Measurements from ENCODE around the gene TNS3.

GRCh38 chr7:47420122-47420780, 161.7 kb downstream of the TNS3 start:
- TF ChIP-seq CTCF (IDR thresholded peaks at IDR 0.05; ENCODE audit: low read length) (no peak), EZH2 (optimal IDR thresholded peaks at IDR 0.05; ENCODE audit: low read depth, low read length) (no peak)
